ENCODE measurements around the gene NCOA5.

Gene NCOA5

DNA sequence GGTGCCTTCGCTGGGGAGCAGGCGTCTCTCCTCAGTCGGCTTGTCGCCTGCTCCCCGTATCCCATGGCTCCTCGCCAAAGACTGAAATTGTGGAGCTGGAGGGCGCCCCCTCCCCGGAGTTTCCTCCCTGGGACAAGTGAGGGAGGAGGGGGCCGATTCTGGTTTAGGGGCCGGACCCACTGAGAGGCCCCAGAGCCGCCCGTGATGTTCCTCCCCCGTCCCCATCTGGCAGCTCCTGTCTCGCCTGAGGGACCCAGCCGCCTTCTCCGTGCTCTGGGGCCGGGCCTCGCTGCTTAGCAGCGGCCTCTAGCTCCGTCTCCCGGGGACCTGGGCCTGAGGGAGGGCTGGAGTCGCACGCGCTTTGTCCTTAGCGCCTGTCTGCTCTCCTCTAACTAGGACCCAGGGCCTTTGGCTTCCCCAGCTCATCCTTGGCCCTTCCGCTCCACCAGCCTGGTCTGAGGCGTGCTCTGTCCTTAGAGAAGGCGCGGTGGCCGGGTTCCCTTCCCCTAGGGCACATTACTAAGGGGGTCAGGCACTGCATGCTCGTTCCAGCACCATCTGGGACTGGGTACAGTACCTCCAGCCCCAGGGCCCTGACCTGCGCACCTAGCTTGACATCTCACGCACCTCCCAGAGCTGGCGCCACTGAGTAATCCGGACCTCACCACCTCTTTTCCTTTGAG is 31.0 kb downstream of the NCOA5 start:
- DNase-seq = no peak

DNA sequence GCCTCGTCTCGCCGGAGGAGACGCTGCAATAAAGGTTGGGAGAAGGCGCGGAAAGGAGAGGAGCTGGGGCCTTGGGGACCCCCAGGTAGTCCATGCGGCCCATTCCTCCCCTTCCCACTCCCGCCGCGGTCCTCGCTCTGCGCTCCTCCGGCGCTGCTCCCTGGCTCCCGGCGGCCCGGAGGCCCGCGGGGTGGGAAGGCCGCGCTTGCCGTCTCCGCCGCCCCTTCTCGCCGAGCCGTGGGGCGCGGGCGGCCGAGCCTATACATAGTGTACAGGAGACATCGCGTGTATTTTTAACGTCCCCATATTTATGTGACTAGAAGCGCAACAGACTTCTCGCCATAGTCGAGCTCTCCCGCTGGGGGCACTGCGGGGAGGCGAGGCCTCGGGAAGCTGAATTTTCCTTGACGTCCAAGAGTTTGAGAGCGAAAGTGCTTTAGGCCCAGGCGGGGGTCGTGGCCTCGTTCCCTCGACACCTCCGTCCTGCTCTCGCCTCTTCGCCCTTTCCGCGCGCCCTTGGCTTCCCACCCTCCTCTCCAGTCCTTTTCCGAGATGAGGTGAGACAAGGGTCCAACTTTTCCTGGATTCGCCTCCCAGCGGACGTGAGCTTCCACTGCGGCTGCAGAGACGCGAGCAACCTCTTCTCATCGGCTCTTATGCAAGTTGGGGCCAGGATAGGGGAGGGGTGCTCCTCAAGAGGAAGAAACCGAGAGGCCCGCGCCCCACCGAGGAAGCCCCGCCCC is 31.7 kb downstream of the NCOA5 start:
- DNase-seq = no peak

DNA sequence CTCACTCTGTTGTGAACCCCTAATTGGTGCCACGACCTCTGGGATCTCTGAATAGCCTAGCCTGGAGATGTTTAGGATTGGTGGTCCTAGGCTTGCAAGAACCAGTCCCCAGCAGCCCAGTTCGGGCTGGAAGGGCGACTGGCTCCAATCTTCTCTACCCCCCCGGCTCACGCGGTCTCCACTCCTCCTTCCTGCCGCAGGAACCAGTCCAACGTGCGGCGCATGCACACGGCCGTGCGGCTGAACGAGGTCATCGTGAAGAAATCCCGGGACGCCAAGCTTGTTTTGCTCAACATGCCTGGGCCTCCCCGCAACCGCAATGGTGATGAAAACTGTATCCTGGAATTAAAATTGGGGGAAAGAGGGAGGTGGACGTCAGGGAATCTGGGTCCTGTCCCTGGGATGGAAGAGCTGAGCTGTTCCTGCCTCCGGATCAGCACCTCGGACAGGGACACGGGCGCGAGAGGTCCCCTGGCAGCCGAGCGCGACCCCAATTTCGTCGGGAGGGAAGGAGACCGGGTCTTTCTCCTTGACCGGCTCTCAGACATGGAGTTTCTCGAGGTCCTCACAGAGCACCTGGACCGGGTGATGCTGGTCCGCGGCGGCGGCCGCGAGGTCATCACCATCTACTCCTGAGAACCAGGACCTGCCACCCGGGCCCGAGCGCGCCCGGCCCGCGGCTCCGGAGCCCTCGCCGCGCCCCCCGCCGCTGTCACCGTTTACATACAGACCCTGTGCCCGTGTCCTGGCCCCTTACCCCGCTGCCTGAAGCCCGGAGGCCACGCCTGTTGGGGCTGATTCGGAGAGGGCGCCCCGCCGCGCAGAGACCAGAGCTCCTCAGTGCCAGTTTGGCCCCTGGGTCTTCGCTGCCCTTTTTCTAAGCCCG is 32.5 kb downstream of the NCOA5 start:
- DNase-seq = no peak

DNA sequence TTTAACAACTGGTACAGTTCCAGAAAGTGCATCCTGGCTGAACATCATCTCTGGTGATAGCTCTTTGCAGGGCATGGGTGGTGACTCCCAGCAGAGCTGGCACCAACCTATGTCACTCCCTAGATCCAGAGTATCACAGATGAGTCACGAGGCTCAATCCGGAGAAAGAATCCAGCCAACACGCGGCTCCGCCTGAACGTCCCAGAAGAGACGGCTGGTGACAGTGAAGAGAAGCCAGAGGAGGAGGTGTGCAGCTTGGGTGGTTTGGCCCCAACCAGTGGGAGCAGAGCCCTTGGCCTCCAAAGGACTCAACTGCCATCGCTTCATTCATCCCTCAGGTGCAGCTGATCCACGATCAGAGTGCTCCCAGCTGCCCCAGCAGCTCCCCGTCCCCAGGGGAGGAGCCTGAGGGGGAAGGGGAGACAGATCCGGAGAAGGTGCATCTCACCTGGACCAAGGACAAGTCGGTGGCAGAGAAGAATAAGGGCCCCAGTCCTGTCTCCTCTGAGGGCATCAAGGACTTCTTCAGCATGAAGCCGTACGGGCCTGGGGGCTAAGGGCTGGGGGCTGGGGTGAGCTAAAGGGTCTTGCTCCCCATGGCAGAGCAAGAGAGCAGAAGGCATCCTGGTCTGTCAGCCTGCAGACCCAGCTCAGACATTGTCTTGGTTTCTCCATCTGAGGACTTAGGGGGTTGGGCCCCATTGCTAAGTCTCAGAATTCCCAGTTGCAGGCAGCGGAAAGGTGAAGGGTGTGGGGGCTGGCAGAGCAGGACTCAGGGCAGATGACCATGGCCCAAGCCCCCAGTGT is 33.5 kb downstream of the NCOA5 start:
- no peak for DNase-seq

GRCh38 chr20:46055269-46055668 is 34.5 kb downstream of the NCOA5 start:
- no peak for DNase-seq

- no peak for DNase-seq
Observed at GRCh38 chr20:46054606-46055005, 35.2 kb downstream of the NCOA5 start.

GRCh38 chr20:46053416-46053815 is 36.3 kb downstream of the NCOA5 start:
- no peak for DNase-seq

GRCh38 chr20:46051556-46052308 is 38.0 kb downstream of the NCOA5 start:
- no peak for DNase-seq

DNA sequence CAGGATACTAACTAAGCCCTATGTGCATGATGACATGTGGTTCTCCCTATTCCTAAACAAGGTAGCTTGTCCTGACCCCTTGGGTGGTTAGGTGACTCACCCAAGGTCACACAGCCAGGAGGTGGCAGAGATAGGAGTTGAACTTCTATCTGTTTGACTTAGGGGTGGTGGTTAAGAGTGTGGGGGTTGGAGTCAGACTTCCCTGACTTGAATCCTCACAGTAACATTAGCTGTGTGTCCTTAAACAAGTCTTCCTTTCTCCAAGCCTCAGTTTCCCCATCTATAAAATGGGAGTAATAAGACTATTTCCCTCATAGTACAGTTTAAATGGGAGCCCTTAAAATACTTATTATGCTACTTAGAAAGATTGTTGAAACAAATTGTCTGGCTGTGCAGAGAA is 38.9 kb downstream of the NCOA5 start:
- no peak for DNase-seq

DNA sequence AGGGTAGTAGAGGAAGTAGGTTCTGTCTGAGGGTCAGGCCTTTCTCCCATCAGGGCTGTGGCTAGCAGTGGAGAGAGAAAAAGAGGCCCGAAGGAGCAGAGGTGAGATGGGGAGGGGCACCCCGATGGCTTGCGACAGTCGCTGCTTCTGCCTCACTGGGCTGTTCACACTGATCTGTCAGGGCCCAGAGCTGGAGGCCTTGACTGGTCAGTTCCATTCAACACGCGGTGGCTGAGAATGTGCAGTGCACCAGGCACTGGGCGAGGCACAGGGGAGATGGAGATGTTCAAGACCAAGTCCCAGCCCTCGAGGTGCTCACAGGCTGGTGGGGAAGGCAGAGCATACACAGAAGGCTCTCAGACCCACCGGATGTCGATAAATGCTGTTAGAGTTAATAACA is 39.3 kb downstream of the NCOA5 start:
- no peak for DNase-seq

DNA sequence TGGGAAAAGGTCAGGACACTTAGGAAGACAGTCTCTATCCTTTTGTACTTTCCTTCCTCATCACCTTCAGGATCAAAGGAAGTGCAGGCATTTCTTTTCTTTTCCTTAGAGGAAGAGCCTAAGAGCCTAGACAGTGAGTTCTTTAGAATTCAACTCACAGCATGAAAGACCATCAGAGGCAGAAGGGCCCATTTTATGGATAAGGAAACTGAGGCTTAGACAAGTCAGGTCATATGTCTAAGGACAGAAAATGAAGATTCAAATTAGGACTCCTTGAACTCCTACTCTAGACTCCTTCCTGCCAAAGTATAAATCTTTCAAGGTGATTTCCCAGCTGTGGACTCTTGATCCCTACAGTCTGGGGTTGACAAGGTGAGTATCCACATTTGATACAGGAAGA is 39.9 kb downstream of the NCOA5 start:
- DNase-seq = no peak

DNA sequence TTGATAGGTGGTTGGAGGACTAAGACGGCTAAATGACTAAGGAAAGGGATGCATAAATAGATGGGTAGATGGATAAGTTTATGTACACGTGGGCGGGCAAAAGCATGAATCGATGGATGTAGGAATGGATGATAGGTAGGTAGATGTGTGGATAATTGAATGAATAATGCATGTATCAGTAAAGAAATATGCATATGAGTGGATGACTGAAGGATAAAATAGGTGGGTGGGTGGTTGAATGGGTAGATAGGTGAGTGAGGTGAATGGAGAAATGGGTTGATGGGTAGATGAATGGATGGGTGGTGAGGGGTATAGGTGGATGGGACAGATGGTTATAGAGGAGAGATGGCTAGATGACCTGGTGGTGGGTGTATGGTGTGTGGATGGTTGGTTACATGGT is 40.6 kb downstream of the NCOA5 start:
- DNase-seq = no peak

- DNase-seq = no peak
Observed at GRCh38 chr20:46047821-46048220, 41.9 kb downstream of the NCOA5 start.

DNA sequence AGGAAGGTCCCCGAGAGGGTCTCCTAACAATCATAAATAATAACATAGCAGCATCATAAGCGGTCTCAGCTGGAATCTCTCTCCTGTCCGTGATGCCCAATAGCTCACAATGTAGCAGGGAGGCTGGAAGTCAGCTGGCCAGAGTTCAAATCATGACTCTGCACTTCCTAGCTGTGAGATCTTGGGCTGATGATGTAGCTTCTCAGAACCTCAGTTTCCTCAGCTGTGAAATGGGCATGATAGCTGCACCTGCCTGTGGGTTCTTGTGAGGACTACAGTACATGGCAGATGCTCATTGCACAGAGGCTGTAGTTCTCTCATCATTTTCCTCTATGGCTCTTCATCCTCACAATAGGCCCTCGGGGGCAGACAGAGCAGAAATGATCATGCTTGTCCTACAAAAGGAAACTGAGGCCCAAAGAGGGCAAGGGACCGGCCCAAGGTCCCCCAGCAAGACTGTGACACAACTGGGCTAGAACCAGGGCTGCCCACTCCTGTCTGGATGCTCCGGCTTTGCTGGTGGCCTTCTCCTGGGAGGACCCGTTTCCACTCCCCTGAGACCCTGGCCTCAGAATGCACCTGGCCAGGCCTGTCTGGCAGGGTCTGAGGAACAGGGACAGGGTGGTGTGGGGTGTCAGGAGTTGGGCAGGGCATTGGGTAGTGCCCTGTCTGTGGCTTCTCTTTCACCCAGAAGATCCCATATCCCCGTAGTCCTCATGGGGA is 43.0 kb downstream of the NCOA5 start:
- DNase-seq = no peak

- DNase-seq = no peak
Observed at GRCh38 chr20:46044896-46045295, 44.9 kb downstream of the NCOA5 start.

DNA sequence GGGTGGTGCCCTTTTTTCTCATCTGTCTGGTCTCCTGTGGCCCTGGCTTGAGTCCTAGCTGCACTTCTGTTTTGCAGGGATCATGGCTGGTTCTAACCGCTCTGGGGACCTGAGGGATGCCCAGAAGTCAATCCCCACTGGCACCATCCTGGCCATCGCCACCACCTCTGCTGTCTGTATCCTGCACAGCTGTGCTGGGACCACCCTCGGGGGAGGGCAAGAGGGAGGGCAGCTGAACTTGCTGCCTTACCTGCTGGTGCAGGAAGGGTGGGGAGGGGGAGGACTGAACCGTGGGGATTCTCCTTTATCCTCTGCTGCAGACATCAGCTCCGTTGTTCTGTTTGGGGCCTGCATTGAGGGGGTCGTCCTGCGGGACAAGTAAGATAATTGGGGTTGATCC is 46.2 kb downstream of the NCOA5 start:
- no peak for DNase-seq

- DNase-seq = no peak
Observed at GRCh38 chr20:46040902-46041535, 48.7 kb downstream of the NCOA5 start.

- no peak for DNase-seq
Observed at GRCh38 chr20:46037036-46037435, 52.7 kb downstream of the NCOA5 start.

DNA sequence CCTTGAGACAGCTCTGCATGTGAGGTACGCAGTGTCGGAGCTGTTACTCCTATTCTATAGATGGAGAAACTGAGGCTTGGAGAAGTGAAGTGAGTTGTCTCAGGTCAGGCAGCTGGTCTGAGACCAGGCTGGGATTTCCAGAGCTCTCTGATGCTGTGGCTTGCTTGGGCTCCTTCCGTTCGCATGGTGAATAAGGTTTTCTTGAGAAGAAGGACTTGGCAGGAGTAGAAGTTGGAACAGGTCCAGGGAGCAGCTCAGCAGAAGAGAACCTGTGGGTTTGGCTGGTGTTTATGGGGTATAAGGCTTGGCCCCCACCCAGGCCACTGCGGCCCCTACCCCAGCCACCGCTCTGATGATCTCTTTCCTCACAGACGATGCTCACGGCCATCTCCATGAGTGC is 53.4 kb downstream of the NCOA5 start:
- no peak for DNase-seq

- DNase-seq = no peak
Observed at GRCh38 chr20:46035713-46036112, 54.0 kb downstream of the NCOA5 start.

DNA sequence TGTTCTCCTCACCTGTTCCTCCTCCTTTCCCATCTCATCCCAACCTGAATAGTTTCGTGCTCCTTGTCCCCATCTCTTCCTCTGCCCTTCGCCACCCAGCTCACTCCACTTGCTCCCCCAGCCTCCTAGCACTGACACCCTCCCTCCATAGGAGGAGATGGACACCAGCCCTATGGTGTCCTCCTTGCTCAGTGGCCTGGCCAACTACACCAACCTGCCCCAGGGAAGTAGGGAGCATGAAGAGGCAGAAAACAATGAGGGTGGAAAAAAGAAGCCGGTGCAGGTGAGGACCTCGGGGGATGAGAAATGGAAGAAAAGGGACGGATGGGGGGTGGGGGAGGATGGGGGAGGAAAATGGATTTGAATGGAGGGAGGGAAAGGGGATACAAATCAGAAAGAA is 54.5 kb downstream of the NCOA5 start:
- no peak for DNase-seq

Data from GF-D8 (cell line).